SU-DHL-6 (cell line): ENCODE data around the gene DHRS1.

Experiments used
- H2AFZ ChIP-seq: fragments of 200-600 bp; sonication (generic); 2 replicates; pipeline ENCODE4 v1.6.1; 2014; ENCODE audit warnings: low read depth, mild to moderate bottlenecking, moderate library complexity, mixed read lengths, antibody characterized with exemption, low read length; ENCODE audit not compliant: severe bottlenecking
- H3F3A ChIP-seq: fragments of 200-600 bp; shearing (Covaris generic); 2 replicates; pipeline ENCODE4 v1.6.0; 2016; ENCODE audit warnings: antibody characterized with exemption, mild to moderate bottlenecking; ENCODE audit not compliant: insufficient read depth
- H3K27ac ChIP-seq: fragments of 200-600 bp; sonication (generic); 2 replicates; pipeline ENCODE4 v1.5.1; 2016; ENCODE audit warnings: low read depth, mild to moderate bottlenecking, low read length, moderate library complexity, mixed read lengths
- H3K27me3 ChIP-seq: fragments of 200-600 bp; sonication (generic), shearing (Covaris generic); 2 replicates; pipeline ENCODE4 v1.6.0; 2014; ENCODE audit warnings: mild to moderate bottlenecking, low read length
- H3K36me3 ChIP-seq: fragments of 200-600 bp; sonication (generic); 2 replicates; pipeline ENCODE4 v1.6.1; 2014; ENCODE audit warnings: mild to moderate bottlenecking, low read length, mixed read lengths
- H3K4me2 ChIP-seq: fragments of 300-600, 200-600 bp; shearing (Covaris generic), sonication (generic); 2 replicates; pipeline ENCODE4 v1.6.0; 2014; ENCODE audit warnings: low read length, low read depth, mild to moderate bottlenecking; ENCODE audit not compliant: poor library complexity, severe bottlenecking
- H3K4me3 ChIP-seq: fragments of 200-600 bp; sonication (generic); 2 replicates; pipeline ENCODE4 v1.5.1; 2014; ENCODE audit warnings: antibody characterized with exemption, low read length, mild to moderate bottlenecking, mixed read lengths; ENCODE audit not compliant: insufficient read depth, poor library complexity, severe bottlenecking
- H3K79me2 ChIP-seq: fragments of 200-600 bp; sonication (generic); 2 replicates; pipeline ENCODE4 v1.6.1; 2014; ENCODE audit warnings: mild to moderate bottlenecking, low read length, moderate library complexity; ENCODE audit not compliant: insufficient read depth
- H3K9ac ChIP-seq: fragments of 200-600 bp; sonication (generic); 2 replicates; pipeline ENCODE4 v1.7.0; 2014; ENCODE audit warnings: mild to moderate bottlenecking, low read length
- H3K9me2 ChIP-seq: fragments of 200-600 bp; sonication (generic); replicated peaks from 2 replicates; pipeline ENCODE4 v1.6.1; 2014; ENCODE audit warnings: low read length; ENCODE audit not compliant: insufficient read depth
- H3K9me3 ChIP-seq: fragments of 200-600 bp; sonication (generic); 2 replicates; pipeline ENCODE4 v1.6.1; 2014; ENCODE audit warnings: low read length, mixed read lengths; ENCODE audit not compliant: insufficient read depth
- H4K20me1 ChIP-seq: fragments of 200-600 bp; sonication (generic); 2 replicates; pipeline ENCODE4 v1.6.1; 2014; ENCODE audit warnings: low read depth, mild to moderate bottlenecking, antibody characterized with exemption, low read length, moderate library complexity, mixed read lengths
- EZH2phosphoT487 ChIP-seq: fragments of 200-600 bp; sonication (generic), shearing (Covaris generic); conservative IDR thresholded peaks from 2 replicates; pipeline ENCODE4 v1.6.1; 2018; ENCODE audit warnings: mild to moderate bottlenecking, antibody characterized with exemption, low read length, moderate library complexity, mixed read lengths
- TF ChIP-seq, protein P1 (sequence below): fragments of 200-600 bp; sonication (generic); IDR thresholded peaks from one replicate; pipeline ENCODE4 v1.5.1; 2017; ENCODE audit warnings: antibody characterized with exemption, mild to moderate bottlenecking, low read length, moderate library complexity; ENCODE audit not compliant: insufficient read depth, poor library complexity, severe bottlenecking

The DHRS1 gene

DNA sequence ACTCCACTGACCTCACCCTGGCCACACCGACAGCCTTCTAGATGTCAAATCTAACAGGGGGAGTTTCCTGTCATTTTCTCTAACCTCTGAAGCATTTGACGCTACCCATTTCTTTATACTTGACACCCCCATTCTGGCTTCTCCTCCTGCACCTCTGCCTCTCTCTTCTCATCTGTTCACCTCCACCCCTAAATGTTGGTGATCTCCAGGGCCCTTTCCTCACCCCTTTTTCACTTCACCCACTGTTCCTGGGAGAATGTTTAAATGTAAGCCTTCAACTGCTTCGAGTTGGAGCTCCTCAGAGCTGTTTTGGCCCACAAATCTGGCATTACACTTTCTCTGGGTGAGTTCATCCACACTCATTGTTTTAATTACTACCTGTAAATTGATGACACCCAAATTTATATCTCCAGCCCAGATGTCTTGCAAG lies 27.7 kb downstream of the DHRS1 start:
- H3K27me3 ChIP-seq: no peaks in the 10 kb centered on the region
- peaks cover 11% of the 10 kb centered on the region for H3F3A ChIP-seq
- H2AFZ ChIP-seq: peak overlapping the region; percentile 37
- H3K9me3 ChIP-seq: no peaks in the 10 kb centered on the region
- H4K20me1 ChIP-seq: no peaks in the 10 kb centered on the region
- H3K9ac ChIP-seq: peak overlapping the region; percentile 77
- TF ChIP-seq, protein P1, sequence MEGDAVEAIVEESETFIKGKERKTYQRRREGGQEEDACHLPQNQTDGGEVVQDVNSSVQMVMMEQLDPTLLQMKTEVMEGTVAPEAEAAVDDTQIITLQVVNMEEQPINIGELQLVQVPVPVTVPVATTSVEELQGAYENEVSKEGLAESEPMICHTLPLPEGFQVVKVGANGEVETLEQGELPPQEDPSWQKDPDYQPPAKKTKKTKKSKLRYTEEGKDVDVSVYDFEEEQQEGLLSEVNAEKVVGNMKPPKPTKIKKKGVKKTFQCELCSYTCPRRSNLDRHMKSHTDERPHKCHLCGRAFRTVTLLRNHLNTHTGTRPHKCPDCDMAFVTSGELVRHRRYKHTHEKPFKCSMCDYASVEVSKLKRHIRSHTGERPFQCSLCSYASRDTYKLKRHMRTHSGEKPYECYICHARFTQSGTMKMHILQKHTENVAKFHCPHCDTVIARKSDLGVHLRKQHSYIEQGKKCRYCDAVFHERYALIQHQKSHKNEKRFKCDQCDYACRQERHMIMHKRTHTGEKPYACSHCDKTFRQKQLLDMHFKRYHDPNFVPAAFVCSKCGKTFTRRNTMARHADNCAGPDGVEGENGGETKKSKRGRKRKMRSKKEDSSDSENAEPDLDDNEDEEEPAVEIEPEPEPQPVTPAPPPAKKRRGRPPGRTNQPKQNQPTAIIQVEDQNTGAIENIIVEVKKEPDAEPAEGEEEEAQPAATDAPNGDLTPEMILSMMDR: no peak
- TF ChIP-seq EZH2phosphoT487: no peak
- H3K79me2 ChIP-seq: 0 out of 2 replicates have a peak, but pooled peaks cover 2% of the 10 kb centered on the region
- no peaks in the 10 kb centered on the region for H3K36me3 ChIP-seq
- peak overlapping the region; percentile 15; the same call in 1 of the 2 replicates for H3K27ac ChIP-seq
- peak overlapping the region; percentile 66 for H3K4me2 ChIP-seq
- peak overlapping the region; percentile 53 for H3K4me3 ChIP-seq
- no peaks in the 10 kb centered on the region for H3K9me2 ChIP-seq

DNA sequence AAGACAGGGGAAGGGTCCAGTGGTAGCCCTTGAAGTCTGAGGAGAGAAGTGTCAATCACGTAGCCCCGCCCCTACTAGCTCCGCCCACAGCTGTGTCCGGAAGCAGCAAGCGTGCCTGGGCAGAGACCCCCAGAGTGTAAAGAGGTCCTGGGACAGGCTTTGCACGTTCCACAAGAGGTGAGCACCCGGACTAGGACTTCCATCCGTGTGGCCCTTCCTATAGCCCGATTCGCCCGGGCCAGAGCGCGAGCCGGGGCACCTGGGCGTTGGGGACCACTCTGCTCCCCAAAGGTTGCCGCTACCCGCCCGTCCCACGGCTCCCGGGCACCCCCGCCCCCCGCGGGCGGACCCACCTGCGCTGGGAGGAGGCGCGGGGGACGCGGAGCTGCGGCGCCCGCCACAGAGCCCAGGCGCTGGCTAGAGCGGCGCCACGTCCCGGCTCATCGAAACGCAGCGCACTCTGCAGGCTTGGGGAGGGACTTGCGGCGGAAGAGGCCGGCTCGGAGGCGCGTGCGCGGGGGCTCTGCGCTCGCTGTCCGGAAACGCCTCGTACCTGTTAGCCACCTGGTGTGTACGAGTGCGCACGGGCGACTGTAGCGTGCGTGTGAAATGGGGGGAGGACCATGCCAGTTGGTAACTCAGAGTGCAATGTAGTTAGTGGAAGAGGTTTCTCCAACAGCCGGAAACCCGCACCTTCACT lies 28.3 kb downstream of the DHRS1 start, which contains the start of gene RABGGTA:
RABGGTA (minus strand) TSS at position 464 of the 700 bp plus-strand sequence. CDS start 482 bp downstream, outside the sequence.
- Histone ChIP-seq H3K9me3 (no peaks in the 10 kb centered on the region), H3K4me3 (peak within 1 kb of the TSS; percentile 70), H3K27me3 (no peaks in the 10 kb centered on the region), H3K9me2 (no peaks in the 10 kb centered on the region), H3K4me2 (peak within 1 kb of the TSS; percentile 66), H3K27ac (peak within 1 kb of the TSS; percentile 81), H3F3A (peaks cover 11% of the 10 kb centered on the region), H3K36me3 (no peaks in the 10 kb centered on the region), H4K20me1 (no peaks in the 10 kb centered on the region), H3K79me2 (0 out of 2 replicates have a peak, but pooled peaks cover 2% of the 10 kb centered on the region), H3K9ac (peak within 1 kb of the TSS; percentile 77), H2AFZ (peak within 1 kb of the TSS; percentile 60)
- TF ChIP-seq, protein P1: peak; percentile 62
- no peak for TF ChIP-seq EZH2phosphoT487

DNA sequence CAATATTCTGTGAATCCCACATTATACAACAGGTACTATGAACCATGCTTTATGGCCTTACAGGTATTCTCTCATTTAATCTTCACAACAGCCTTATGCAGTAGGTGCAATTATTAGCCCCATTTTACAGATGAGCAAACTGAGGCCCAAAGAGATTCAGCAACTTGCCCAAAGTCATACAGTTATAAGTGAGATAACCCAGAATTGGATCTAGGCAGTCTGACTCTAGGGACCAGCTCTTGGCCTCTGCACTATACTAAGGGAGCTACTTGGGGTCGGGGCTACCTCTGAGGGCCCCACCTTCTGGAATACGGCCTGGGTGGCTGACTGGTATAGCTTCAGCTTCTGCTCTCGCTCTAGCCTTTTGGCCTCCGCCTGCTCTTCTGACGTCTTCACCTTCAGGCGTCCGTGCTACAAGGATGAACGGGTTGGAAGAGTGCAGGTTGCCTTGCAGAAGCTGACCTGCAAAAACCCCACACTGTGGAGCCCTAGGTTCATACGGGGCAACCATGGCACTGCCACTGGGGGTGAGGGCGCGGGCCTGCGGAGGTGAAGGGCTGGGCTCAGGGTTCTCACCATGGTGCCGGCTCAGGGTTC lies 28.9 kb downstream of the DHRS1 start:
- Histone ChIP-seq H3K9ac (peak overlapping the region; percentile 77), H3K9me3 (no peaks in the 10 kb centered on the region), H3K4me2 (peak overlapping the region; percentile 66), H3K9me2 (no peaks in the 10 kb centered on the region), H3K36me3 (no peaks in the 10 kb centered on the region), H3F3A (peaks cover 11% of the 10 kb centered on the region), H4K20me1 (no peaks in the 10 kb centered on the region), H3K27ac (peak overlapping the region; percentile 81), H3K79me2 (0 out of 2 replicates have a peak, but pooled peaks cover 2% of the 10 kb centered on the region), H2AFZ (peak overlapping the region; percentile 60), H3K4me3 (peak overlapping the region; percentile 70), H3K27me3 (no peaks in the 10 kb centered on the region)
- TF ChIP-seq EZH2phosphoT487: no peak
- TF ChIP-seq, protein P1: no peak
